ENCODE data around the gene PPA1.
"Not testable (repeated sequence)": the region's sequence is repeated elsewhere in the genome, so short reads cannot be mapped to it uniquely, and the experiment has no call there.

PPA1 gene

GRCh38 chr10:70233109-70233938 is at the start of gene PPA1:
Gene PPA1 (minus strand): TSS chr10:70233429. CDS start chr10:70233327, 102 bp downstream.
- DNase-seq (ENCODE audit: low read depth), result peak; percentile 99

GRCh38 chr10:70281609-70282008 is 48.4 kb upstream of the PPA1 start:
- DNase-seq (ENCODE audit: low read depth), result no peak

GRCh38 chr10:70280099-70280498 is 46.9 kb upstream of the PPA1 start:
- no peak for DNase-seq (ENCODE audit: low read depth)

- no peak for DNase-seq (ENCODE audit: low read depth)
Observed at GRCh38 chr10:70277396-70278030, 44.3 kb upstream of the PPA1 start.

GRCh38 chr10:70274643-70275042 is 41.4 kb upstream of the PPA1 start:
- DNase-seq (ENCODE audit: low read depth), result no peak

GRCh38 chr10:70272925-70273316 is 39.7 kb upstream of the PPA1 start:
- DNase-seq (ENCODE audit: low read depth), result no peak

GRCh38 chr10:70271996-70272924 is 39.0 kb upstream of the PPA1 start:
- DNase-seq (ENCODE audit: low read depth), result no peak

GRCh38 chr10:70270952-70271351 is 37.7 kb upstream of the PPA1 start:
- no peak for DNase-seq (ENCODE audit: low read depth)

GRCh38 chr10:70269741-70270140 is 36.5 kb upstream of the PPA1 start:
- DNase-seq (ENCODE audit: low read depth), result no peak

- DNase-seq (ENCODE audit: low read depth), result no peak
Observed at GRCh38 chr10:70268376-70268775, 35.1 kb upstream of the PPA1 start.

- no peak for DNase-seq (ENCODE audit: low read depth)
Observed at GRCh38 chr10:70267161-70267933, 34.1 kb upstream of the PPA1 start.

GRCh38 chr10:70266701-70267100 is 33.5 kb upstream of the PPA1 start:
- DNase-seq (ENCODE audit: low read depth), result no peak

GRCh38 chr10:70266056-70266455 is 32.8 kb upstream of the PPA1 start:
- DNase-seq (ENCODE audit: low read depth), result no peak

- no peak for DNase-seq (ENCODE audit: low read depth)
Observed at GRCh38 chr10:70265032-70265689, 31.9 kb upstream of the PPA1 start.

- DNase-seq (ENCODE audit: low read depth), result no peak
Observed at GRCh38 chr10:70260734-70261133, 27.5 kb upstream of the PPA1 start.

- DNase-seq (ENCODE audit: low read depth), result no peak
Observed at GRCh38 chr10:70260259-70260658, 27.0 kb upstream of the PPA1 start.

- no peak for DNase-seq (ENCODE audit: low read depth)
Observed at GRCh38 chr10:70258216-70258615, 25.0 kb upstream of the PPA1 start.

- DNase-seq (ENCODE audit: low read depth), result not testable (repeated sequence)
Observed at GRCh38 chr10:70257816-70258215, 24.6 kb upstream of the PPA1 start.

GRCh38 chr10:70256463-70256862 is 23.2 kb upstream of the PPA1 start:
- no peak for DNase-seq (ENCODE audit: low read depth)

GRCh38 chr10:70255329-70256299 is 22.4 kb upstream of the PPA1 start:
- DNase-seq (ENCODE audit: low read depth), result no peak
